Adrenal gland (tissue), 12 donors: ENCODE data around the gene KAT6B. TPM values are rescaled to one million over a fixed set of nuclear protein-coding genes. Genes with fewer than 3 reads are reported as not detected.
"Not testable (repeated sequence)": the region's sequence is repeated elsewhere in the genome, so short reads cannot be mapped to it uniquely, and the experiment has no call there.

Source experiments
- DNase-seq, 7 donors: peaks; one replicate each; pipeline ENCODE4 v3.0.0-alpha.2; 2019 to 2020
- H3K27ac ChIP-seq, 5 donors: fragments of 200-600 bp; sonication (generic) in 4 of 5; 1 replicate in 3 of 5; 2 replicates in 2 of 5; pipeline versions ENCODE4 v1.5.1 to v1.8.0; 2016 to 2020; ENCODE audit warnings: mild to moderate bottlenecking in 1 of 5
- H3K27me3 ChIP-seq: fragments of 200-600 bp; 2 replicates; pipeline ENCODE4 v1.8.0; 2021
- H3K36me3 ChIP-seq, 2 donors: fragments of 200-600 bp; replicated peaks in 1 of 2; 1 replicate in 1 of 2; 2 replicates in 1 of 2; pipeline versions ENCODE4 v1.5.1 to v1.8.0; 2018 to 2022
- H3K4me1 ChIP-seq, 2 donors: fragments of 200-600 bp; replicated peaks in 1 of 2; 1 replicate in 1 of 2; 2 replicates in 1 of 2; pipeline versions ENCODE4 v1.5.1 to v1.8.0; 2018 to 2021
- H3K4me3 ChIP-seq, 4 donors: fragments of 200-600 bp; sonication (generic) in 3 of 4; one replicate each; pipeline ENCODE4 v1.5.1; 2016 to 2018
- H3K9me3 ChIP-seq, 3 donors: fragments of 200-600 bp; sonication (generic) in 1 of 3; replicated peaks in 1 of 3; 1 replicate in 2 of 3; 2 replicates in 1 of 3; pipeline versions ENCODE4 v1.5.1 to v1.8.0; 2016 to 2021
- CTCF ChIP-seq, 6 experiments: fragments of 450-650 bp in 4 of 6; fragments of 200-600 bp in 2 of 6; sonication (generic) in 1 of 6; IDR thresholded peaks; 1 replicate in 5 of 6; 2 replicates in 1 of 6; pipeline versions ENCODE4 v1.5.1 to v1.8.0; 2016 to 2021; ENCODE audit warnings: antibody characterized with exemption in 6 of 6, mild to moderate bottlenecking in 2 of 6, moderate library complexity in 1 of 6
- POLR2A ChIP-seq, 2 donors: fragments of 450-650 bp; IDR thresholded peaks; one replicate each; pipeline ENCODE4 v1.6.1; 2017; ENCODE audit warnings: antibody characterized with exemption in 2 of 2, mild to moderate bottlenecking in 2 of 2, moderate library complexity in 1 of 2
- whole genome bisulfite sequencing, 4 donors: extraction: QIAGEN DNeasy Blood & Tissue Kit in 2 of 4; methylation state at CpG; one replicate each; pipeline versions ENCODE4 v1.1.5 to v1.1.7; 2013 to 2017; 5-methylcytosine and 5-hydroxymethylcytosine counted together
- intact Hi-C, 2 donors: fragments of 100-400 bp; cut with DNase I; formaldehyde crosslinking; loops; one replicate each; pipeline versions ENCODE4 v1.14.1 to v1.15.0; 2022 to 2023
- polyA plus RNA-seq, 3 donors: library from polyadenylated mRNA; stranded (reverse); fragments of 200-250 nt in 2 of 3; fragments of 350-450 nt in 1 of 3; fragmentation: Illumina TruSeq in 1 of 3; extraction: RNeasy Lipid Tissue Mini Kit (QIAGEN cat#74804) in 1 of 3; gene quantifications; one replicate each; pipeline ENCODE4 v1.2.3, GENCODE V29; 2013 to 2014
- total RNA-seq, 9 donors: library from RNA; depleted of rRNA in 4 of 9; stranded (reverse); fragments of >200 nt in 4 of 9; fragments of 120-200 nt in 1 of 9; fragmentation: NEBNext Ultra II Directional in 1 of 9; extraction: Animal tissue kit (Norgen Biotek cat#: 25700) in 1 of 9; gene quantifications; one replicate each; pipeline versions ENCODE4 v1.1.0 to v1.2.4, GENCODE V29; 2013 to 2023
- donor health status: healthy with polysubstance abuse.
- donor health status: Bipolar disorder and iron deficiency.
- donor health status: DM: yes; HTN: yes; CAD: no.
- donor health status: DM: no; HTN: no; CAD: no.
- donor health status: DM: no; HTN: no; CAD: no.
- donor health status: DM: yes; HTN: yes; CAD: no.

Gene KAT6B
- total and polyA plus RNA-seq, 12 donors: 6.0 to 50.2 (median 25.8) TPM

DNA sequence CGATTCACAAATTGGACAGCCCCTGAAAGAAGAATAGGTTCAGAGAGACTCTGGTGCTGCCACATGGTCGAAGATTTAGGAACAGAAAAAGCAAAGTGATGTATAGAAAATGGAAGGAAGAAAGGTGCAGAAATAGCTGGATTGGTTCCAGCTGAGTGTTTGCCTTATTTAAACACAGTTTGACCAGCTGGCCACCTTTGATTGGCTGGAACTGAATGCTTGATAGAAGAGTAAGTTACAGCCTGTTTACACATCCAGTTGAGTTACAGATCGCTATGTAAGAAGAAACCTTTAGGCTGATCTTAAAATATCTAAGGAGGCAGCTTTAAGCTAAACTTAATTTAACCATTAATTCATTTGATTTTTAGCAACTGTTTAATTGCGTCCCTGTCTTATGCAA, 40.3 kb upstream of the KAT6B start:
- no peak for DNase-seq
- 76 to 82% (median 81%) methylated on average over 4 of the region's 4 CpGs for WGBS, 4 donors
- Histone ChIP-seq H3K27ac (no peak overlapping the region), H3K36me3 (no peaks in the 10 kb centered on the region), H3K9me3 (no peaks in the 10 kb centered on the region), H3K27me3 (no peaks in the 10 kb centered on the region), H3K4me3 (no peak overlapping the region), H3K4me1 (no peaks in the 10 kb centered on the region)
- intact Hi-C loops: no loop called here
- TF ChIP-seq CTCF (IDR thresholded peaks at IDR 0.05) (no peak), POLR2A (IDR thresholded peaks at IDR 0.05) (no peak)

GRCh38 chr10:74787457-74787856, 38.9 kb upstream of the KAT6B start:
- Histone ChIP-seq H3K27ac (no peak overlapping the region), H3K4me3 (no peak overlapping the region), H3K36me3 (no peaks in the 10 kb centered on the region), H3K4me1 (no peaks in the 10 kb centered on the region), H3K27me3 (no peaks in the 10 kb centered on the region), H3K9me3 (no peaks in the 10 kb centered on the region)
- TF ChIP-seq CTCF (IDR thresholded peaks at IDR 0.05) (no peak), POLR2A (IDR thresholded peaks at IDR 0.05) (no peak)
- intact Hi-C loops: no loop called here
- no peak for DNase-seq
- WGBS, 4 donors: 78 to 87% (median 82%) methylated on average over 5 of the region's 5 CpGs

- H3K27me3 ChIP-seq, H3K4me1 ChIP-seq, DNase-seq, H3K27ac ChIP-seq, H3K9me3 ChIP-seq, H3K36me3 ChIP-seq, H3K4me3 ChIP-seq, intact Hi-C loops: not testable (repeated sequence)
- WGBS, 4 donors: 86 to 96% (median 90%) methylated on average over 5 of the region's 5 CpGs
These were observed 34.4 kb upstream of the KAT6B start for GRCh38 chr10:74791979-74792378.

GRCh38 chr10:74792726-74793125, 33.7 kb upstream of the KAT6B start:
- intact Hi-C loops: no loop called here
- Histone ChIP-seq H3K27ac (no peak overlapping the region), H3K27me3 (no peaks in the 10 kb centered on the region), H3K4me3 (no peak overlapping the region), H3K36me3 (no peaks in the 10 kb centered on the region), H3K4me1 (no peaks in the 10 kb centered on the region), H3K9me3 (no peaks in the 10 kb centered on the region)
- TF ChIP-seq POLR2A (IDR thresholded peaks at IDR 0.05) (no peak), CTCF (IDR thresholded peaks at IDR 0.05) (no peak)
- DNase-seq: no peak

GRCh38 chr10:74793240-74793639, 33.2 kb upstream of the KAT6B start:
- H3K27ac ChIP-seq, DNase-seq, H3K4me3 ChIP-seq, intact Hi-C loops, H3K4me1 ChIP-seq, H3K27me3 ChIP-seq, H3K36me3 ChIP-seq, H3K9me3 ChIP-seq: not testable (repeated sequence)
- WGBS, 4 donors: 92 to 100% (median 95%) methylated on average over 1 of the region's 1 CpG
